Endometrial microvascular endothelial cells (primary cell): Measurements from ENCODE around the gene USP51. TPM values are rescaled to one million over a fixed set of nuclear protein-coding genes. Genes with fewer than 3 reads are reported as not detected.
"Not testable (repeated sequence)": the region's sequence is repeated elsewhere in the genome, so short reads cannot be mapped to it uniquely, and the experiment has no call there.

ENCODE experiments used
- in situ Hi-C: cut with HindIII; loops from 2 replicates; pipeline ENCODE4 v1.10.0; 2017; ENCODE audit warnings: low sequenced_read_pairs, low pct_unique_long_range_greater_than_20kb; ENCODE audit errors: inconsistent ontology term
- total RNA-seq: library from RNA; depleted of rRNA; stranded (reverse); fragments of >200 nt; gene quantifications from one replicate; pipeline ENCODE4 v1.2.3, GENCODE V29; 2015; ENCODE audit errors: inconsistent ontology term

USP51 gene
- 0.37 TPM for total RNA-seq

DNA sequence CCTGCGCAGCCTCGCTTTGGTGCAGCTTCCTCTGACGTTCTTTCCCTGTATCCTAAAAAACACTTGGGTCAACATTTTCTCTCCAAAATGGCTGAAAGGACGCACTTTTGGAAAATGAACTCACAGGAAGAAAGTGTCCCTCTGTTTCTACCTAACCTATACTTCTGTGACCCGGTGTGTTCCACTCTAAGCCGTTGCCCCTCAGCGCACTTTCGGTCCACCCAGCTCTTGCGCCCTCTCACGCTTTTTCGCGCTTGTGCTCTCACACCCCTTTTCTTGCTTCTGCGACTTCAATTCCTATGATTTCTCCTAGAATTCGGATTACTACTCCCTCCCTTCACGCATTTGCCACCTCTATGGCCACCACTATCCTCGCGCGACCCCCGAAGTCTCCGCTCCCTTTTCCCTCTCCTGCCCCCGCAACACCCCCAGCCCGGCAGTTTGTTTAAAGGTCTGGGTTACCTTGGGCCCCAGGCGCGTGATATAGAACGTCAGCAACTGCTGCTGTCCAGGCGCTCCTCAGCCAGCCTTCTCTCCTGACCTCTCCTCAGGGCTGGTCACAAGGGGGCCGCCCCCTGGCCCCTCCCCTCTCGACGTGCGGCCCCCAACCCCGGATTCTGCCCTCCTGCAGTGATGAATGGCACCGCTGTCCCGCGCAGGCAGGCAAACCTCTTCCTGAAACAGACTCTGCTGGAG lies at the start of gene USP51:
Gene USP51 (minus strand): TSS at position 535 of the 696 bp plus-strand sequence. CDS start 909 bp downstream, outside the sequence.
- in situ Hi-C loops, result no loop called here

DNA sequence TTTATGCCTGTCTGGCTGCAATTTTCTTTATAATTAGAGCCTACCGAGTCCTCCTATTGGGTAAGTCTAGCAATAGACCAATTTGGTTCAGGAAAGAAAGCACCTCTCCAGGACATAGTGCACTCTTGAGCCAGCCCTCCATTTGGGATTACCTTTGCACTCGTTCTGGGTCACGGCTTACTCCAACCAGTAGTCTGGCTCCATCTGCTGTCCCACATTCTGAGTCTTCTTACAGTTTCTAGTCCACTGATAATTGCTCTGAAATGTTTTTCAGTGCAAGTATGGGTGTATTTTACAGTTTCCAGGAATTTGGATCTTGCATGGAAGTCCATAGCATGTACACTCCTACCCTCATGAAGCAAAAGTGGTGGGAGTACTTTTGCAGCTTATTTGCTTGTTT lies 34.8 kb upstream of the USP51 start:
- in situ Hi-C loops, result no loop called here

DNA sequence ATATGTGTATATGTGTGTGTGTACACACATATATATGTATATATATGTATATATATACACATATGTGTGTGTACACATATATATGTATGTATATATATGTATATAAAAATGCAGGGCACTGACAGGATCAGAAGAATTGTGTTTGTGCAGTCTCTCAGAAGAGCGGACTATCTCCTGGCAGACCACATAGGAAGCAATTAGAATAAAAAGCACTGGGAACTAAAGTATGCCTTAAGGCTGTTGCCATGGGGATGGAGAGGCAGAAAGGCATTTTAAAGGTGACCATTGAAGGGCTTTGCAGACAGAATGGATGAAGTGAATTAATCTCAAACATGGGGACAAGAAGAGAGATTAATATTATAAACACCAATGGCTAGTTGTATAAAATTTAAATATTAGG lies 33.7 kb upstream of the USP51 start:
- in situ Hi-C loops, result no loop called here

DNA sequence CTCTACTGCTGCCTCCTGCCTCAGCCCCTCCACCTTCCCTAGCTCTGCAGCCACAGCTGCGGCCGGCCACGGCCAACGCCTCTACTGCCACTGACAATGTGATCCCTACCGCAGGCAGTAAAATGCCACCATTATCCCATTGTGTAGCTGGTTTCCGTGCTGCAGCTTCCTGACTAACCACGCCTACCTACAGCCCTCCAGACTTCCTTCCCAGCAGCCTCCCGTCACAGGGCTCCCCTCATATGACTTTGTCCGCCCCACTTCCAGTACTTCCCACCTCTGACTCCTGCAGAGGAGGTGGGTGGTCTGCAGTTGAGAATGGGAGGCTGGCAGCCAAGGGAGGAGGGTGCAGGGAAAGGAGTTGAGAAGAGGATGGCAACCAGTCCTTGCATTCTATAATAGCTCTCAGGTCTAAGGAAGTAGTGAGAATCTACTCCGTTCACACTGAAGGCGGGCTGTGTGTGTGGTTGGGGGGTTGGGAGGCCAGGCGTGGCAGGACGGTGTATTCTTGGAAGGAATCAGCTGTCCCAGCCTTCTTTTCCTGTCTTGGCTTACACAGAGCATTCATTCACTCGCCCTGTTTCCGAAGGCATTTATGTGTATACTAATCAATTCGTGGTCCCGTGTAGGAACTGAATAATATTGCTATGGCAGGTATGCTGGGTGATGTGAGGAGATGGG lies 33.1 kb upstream of the USP51 start:
- in situ Hi-C loops, result no loop called here

DNA sequence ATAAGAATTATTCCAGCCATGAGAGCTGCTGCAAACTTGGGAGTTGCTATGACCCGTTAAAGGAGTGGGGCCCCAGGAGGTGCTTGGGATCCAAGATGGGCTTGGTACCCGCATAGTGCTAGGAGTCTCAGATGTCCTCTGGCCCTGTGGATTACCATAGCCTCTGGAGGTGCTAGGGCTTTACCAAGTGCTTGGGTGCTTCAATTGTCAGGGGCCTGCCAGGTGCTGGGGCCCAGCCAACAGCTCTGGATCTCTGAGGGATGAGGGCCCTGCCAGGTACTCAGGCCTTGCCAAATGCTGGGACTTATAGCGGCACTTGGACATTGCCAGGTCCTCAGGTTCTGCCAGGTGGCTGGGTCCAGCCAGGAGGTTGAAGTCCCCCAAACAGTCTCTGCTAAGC lies 32.0 kb upstream of the USP51 start:
- in situ Hi-C loops, result no loop called here

DNA sequence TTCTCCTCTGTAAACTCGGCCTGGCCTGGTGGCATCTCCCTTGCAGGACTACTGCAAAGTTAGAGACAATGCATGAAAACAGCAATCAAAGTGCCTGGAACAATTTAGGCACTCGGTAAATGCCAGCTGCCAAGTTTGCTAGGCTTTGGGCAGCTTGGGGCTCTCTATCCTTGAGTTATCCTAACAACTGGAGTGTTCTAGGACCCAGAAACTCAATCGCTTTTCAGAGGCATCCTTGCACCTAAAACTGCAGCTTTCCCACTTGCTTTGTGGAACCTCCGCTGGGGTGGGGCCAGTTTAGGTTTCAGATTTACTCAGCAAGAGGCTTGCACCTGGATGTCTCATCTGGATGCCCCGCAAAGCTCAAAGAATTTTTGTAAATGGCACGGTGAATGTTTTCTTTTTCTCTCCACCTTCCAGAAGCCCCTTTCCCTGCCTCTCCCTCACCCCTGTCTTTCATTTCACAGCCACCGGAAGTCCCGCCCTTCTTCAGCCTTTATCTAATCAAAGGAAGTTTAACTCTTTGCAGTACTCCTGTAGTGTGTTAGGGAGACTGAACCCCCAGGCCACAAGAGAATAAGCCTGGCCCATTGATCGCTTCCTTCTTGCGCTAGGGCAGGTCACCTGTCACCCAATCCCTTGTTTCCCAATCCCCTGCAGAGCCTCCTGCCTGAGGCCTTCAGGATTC lies 27.3 kb upstream of the USP51 start:
- in situ Hi-C loops, result not testable (repeated sequence)

DNA sequence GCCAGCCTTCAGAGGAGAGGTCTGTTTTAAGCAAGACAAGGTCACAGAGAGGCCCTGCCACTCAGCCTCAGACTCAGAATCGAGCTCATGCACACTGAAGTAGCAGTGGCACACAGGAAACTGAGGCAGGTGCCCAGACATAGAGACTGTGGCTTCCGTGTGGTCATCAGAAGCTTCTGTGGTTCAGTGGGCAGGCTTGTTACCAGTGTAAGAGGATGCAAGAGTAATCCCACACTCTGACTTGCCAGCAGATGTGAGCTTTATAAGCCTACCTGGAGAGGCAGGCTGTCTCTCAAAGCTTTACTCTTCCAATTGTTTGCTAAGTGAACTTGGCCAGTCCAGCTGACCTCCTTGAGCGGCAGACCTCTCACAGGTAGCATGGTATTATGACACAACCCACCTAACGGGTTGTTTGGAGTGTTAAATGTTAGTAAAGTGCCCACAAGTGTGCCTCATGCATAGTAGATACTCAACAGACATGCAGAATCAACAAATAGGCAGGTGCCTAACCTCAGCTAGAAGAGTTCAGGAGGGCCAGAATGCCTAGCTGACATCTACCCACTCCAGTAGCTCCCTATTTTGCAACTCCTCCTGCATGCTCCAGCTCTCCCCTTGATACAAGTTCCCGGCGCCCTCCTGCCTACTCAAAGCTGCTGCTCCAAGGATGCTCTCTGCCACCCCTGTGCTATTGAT lies 23.5 kb upstream of the USP51 start:
- in situ Hi-C loops, result not testable (repeated sequence)

DNA sequence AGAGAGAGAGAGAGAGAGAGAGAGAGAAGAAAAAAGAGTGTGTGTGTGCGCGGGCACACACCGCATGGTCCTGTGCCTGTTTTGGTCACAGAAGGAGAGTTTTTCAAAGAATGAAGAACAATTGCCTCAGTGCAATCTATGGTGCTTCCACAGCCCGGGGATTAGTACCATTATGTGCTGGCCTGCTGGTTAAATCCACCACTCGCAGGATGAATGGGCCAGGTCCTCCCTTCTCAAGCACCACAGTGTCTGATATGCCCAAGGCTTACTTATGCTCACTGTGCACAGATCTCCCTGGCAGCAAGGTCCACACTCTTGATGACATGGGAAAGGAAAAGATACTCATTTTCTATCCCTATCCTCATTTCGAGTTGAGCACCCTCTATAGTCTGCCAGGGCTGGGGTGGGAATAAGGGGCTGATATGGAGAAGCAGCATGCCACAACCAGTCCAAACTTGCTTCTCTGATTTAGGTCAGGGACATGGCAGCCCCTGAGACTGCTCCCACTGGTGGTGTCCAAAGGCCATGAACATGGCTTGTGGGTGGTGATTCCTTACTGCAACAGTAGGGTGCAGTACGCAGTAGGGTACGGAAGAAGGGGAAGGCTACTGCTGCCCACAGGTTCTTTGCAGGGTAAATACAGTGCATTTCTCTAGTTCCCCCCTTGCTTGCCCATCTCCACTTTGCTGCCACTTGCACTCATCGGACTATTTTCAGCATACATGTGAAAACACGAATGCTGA lies 18.9 kb upstream of the USP51 start:
- in situ Hi-C loops, result not testable (repeated sequence)

DNA sequence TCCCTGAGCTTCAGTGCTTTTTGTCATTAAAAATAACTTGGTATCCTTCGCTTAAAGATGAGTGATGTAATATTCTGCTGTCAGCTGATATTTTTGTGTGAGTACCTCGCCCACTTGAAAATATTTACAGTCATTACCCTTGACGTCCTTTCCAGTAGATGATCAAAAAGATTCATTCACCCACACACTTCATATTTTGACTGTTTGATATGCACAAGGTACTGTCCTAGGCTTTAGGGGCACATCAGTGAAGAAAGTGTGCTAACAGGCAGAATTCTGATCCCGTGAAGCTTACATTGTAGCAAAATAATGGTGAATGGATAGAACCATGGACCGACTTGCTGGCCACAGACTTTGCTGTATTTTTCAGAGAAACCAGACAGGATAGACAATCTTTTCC lies 18.1 kb upstream of the USP51 start:
- in situ Hi-C loops, result not testable (repeated sequence)

DNA sequence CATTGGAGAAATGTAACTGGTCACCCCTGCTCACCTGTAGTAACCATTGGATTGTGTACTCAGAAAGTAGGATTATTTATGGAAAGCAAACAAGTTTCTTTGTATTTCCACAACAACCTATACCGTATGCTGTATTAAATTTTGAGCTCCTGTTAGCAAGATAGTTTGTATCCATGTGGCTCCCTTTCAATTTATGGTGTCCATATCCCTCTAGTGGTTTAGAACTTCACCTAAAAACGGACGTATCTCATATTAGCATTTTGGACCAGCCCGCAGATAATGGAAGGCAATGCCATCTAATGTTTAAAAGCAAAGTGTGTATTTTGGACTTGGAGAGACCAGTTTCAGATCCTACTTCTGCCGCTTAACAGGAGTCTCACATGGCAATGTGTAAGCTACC lies 17.4 kb upstream of the USP51 start:
- in situ Hi-C loops, result not testable (repeated sequence)

DNA sequence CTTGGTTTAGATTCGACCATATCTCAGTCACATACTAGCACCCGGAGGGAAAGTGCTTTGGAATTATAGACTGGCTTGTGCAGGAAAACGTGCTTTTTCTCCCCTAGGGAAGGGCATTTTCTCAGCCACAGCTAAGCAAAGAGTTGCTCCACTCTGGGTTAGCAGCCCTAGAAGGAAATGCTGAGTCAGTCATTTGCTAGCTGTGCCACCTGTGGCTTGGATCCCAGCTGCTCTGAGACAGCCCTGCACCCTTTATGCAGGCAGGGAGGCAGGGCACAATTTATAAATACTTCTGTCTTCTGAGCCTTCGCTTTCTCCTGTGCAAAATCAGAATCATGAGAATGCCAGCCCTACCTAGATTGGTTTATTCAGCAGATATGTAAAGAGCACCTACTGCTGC lies 1.3 kb upstream of the USP51 start:
- in situ Hi-C loops, result no loop called here

DNA sequence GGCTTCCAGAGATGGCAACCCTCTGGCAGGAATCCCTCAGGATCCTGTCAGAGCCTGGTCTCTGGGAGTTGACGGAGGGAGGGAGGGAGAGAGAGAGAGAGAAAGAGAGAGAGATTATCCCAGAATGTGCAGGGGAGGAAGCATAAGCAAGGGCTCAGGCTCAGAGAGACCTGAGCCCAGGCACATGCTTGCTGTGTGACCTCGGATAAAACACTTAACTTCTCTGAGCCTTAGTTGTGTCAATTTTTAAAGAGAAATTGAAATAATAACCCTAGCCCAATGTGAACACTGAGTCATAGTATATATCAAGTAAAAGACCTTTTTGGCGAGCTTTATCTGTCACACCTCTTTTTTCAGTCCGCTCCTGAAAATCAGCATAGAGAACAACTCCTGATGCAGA lies 473 bp upstream of the USP51 start:
- in situ Hi-C loops, result no loop called here

DNA sequence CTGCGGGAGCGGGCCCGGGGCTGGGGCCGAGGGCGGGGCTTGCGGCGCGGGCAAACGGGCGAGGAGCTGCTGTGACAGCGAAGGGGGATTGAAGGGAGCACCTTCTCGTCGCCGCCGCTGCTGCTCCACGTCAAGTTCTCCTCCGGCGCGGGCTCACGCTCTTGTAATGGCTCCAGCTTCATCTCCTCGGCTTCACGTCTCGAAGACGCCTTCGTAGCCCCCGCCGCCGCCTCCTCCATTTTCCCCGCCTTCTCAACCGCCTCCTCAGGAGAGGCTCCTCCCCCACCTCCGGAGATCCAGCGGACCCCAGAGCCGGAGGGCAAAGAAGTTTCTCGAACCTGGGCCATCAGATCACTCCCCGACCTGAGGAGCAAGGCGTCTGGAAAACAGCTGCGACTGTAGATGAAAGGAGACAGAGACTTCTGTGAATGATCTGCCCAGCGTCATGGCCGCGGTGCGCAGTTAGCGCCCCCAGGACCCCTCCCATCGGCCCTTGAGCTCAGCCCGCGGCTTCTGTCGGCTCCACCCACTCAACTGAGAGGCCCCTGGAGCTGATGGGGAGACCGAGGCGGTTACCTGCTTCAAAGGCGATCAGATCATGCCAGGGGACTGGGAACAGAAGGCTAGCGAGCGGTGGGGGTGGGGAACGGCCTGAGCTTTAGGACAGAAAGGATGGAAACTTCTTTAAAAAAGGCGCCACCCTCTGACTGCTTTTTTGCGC lies 895 bp downstream of the USP51 start:
- in situ Hi-C loops, result no loop called here

DNA sequence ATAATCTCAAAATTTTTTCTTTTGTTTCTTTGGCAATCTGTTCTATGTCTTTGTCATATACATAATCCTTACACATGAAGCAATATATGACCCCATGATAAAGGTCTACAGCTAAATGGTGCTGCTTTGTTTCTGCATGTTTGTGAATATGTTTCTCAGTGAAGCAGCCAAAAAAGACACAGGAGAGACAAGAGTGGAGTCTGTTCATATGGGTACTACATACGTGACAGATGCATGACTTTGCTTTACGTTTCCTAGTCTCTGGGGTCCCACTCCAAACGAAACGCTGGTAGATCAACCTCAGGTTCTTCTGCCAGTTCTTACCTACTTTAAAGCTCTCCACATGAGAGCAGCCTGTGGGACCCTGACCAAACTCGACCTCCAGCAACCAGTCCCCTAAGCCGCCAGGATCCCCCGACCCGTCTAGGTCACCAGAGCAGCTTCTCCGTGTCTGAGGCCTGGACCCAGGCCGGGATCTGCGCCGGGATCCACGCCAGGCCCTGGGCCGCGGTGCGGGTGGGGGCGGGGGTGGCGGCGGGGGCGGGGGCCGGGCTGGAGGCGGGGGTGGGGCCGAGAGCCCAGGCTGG lies 1.5 kb downstream of the USP51 start:
- in situ Hi-C loops, result no loop called here

DNA sequence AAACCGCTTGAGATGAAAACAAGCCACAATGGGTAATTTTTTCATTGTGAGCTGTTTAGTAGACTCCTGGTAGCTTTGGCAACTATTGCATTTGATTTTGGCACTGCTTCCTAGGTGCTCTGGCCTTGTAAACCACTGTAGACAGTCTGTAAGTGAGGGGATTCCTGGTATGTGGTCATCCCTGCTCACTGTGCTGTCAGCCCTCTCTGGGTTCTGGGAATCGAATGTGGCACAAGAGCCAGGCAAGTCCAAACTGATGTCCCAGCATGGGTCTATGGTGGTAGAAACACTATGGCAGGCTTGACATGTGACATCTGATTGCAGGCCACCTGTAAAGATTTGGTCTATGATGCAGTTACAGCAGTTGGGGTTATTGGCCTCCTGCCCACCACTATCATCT lies 2.5 kb downstream of the USP51 start:
- in situ Hi-C loops, result no loop called here

DNA sequence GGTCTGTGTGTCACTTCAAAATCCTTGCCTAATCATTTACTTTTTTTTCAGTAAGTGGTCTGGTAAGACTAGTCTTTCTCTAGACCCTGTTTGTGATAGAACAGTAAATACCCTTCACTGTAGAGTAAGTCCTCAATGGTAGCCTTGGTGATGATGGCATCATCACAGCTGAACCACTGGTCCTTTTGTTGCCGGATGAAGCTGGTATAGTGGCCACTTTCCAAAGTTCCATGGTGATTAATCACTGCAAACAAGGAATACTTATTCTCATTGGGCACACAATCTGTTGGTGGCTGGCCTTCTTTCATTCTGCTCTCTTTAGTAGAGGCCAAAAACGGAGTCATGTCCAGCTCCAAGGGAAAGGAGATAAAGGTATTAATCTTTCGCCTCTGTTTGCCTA lies 2.9 kb downstream of the USP51 start:
- in situ Hi-C loops, result no loop called here

DNA sequence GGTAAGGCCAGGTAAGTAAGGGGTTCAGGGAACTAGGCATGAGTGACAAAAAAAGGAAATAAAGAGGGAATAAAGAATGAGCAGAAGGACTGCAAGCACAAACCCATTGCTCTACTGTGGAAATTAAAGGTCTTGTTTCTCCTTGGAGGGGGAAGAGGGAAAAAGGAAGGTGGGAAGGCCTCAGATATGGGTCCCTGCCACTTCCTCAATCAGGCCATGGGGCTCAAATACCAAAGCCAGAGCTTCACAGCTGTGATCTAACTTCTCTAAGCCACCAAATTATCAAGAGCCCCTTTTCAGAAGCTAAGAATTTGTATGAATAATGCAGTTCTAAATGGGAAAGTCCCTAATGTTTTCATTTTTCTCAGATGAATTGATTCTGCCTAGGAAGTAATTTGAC lies 4.7 kb downstream of the USP51 start:
- in situ Hi-C loops, result no loop called here
